ENCODE measurements around the gene HOXA7. TPM values are rescaled to one million over a fixed set of nuclear protein-coding genes. Genes with fewer than 3 reads are reported as not detected.

The HOXA7 gene
- total and polyA plus RNA-seq, 2 of the 8 experiments (the other 6 are each of a cell fraction or from before 2014, with no cell fraction given) = 0.03 TPM; not detected in 1

DNA sequence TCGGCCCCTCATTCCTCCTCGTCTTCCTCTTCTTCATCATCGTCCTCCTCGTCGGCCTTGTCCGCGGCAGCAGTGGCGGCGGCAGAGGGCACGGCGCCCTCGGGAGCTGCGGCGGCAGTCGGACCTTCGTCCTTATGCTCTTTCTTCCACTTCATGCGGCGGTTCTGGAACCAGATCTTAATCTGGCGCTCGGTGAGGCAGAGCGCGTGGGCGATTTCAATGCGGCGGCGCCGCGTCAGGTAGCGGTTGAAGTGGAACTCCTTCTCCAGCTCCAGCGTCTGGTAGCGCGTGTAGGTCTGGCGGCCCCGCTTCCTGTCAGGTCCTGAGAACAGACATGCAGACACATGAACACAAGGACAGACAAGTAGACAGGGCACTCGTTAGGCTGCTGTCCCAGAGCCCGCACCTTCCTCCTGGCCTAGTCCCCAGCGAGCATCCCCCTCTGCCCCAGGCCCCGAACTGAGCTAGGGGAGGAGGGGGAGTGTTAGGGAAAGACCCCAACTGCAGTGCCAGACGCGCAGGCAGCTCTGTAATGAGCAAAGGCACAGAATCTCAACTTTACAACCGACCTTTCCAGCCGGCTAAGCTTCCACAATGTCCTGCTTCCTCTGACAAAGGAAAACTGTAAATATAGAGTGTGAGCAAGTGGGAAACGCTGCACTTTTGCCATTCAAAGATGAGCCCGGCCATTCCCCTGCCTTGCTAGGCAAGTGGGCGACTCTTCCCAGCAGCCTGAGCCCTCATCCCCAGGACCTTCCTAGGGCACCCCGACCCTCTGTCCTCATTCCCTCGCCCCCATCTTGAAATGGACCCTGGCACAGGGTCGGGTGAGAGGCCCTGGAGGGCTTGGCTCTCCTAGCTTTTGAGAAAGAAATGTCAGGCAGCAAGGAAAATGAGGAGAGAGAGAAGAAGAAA lies 1.3 kb downstream of the HOXA7 start:
- Histone ChIP-seq H2AFZ (ENCODE audit: low read length) (no peak overlapping the region), H3K23me2 (ENCODE audit: low read depth, low read length) (peaks cover 2% of the 10 kb centered on the region; the same call in 1 of the 2 replicates)
- FAIRE-seq = no peak

More for the DNA sequence above, 1.3 kb downstream of the HOXA7 start:
- Histone ChIP-seq H3K4ac (replicated peaks; ENCODE audit: insufficient read length, low read depth, low read length) (no peak overlapping the region), H3K23ac (ENCODE audit: insufficient read length) (no peak overlapping the region), H3K79me2 (ENCODE audit: control insufficient read depth in 1 of 2, insufficient read depth in 2 of 2, low read length in 2 of 2) (no peaks in the 10 kb centered on the region), H3K9ac (replicated peaks in 1 of 4; ENCODE audit: extremely low read depth in 1 of 4, low read depth in 3 of 4, low read length in 3 of 4) (no peak overlapping the region), H3K18ac (ENCODE audit: extremely low read depth, low read length) (no peak overlapping the region), H2AK5ac (ENCODE audit: low read depth, low read length) (0 out of 2 replicates have a peak overlapping the region, but pooled peaks have one; percentile 82), H3K4me1 (replicated peaks in 1 of 4; ENCODE audit: control insufficient read depth in 3 of 4, insufficient read depth in 4 of 4, low read length in 3 of 4) (peaks cover 0 to 2% (median under 1%) of the 10 kb centered on the region in 4 experiments; a peak in 3 of 7 replicates), H2BK20ac (ENCODE audit: low read length) (no peak overlapping the region), H4K20me1 (replicated peaks in 1 of 2; ENCODE audit: control insufficient read depth in 1 of 2, insufficient read depth in 2 of 2, low read length in 2 of 2) (peaks cover 31 to 55% of the 10 kb centered on the region in 2 experiments), H3K27me3 (replicated peaks in 1 of 4; ENCODE audit: control insufficient read depth in 3 of 4, extremely low read depth in 1 of 4, insufficient read depth in 3 of 4, low read length in 3 of 4) (peaks cover 99 to 100% (median 100%) of the 10 kb centered on the region in 4 experiments), H4K8ac (ENCODE audit: extremely low read depth, insufficient read depth, low read length) (peak overlapping the region; percentile 7; the same call in 1 of the 2 replicates), H2BK120ac (replicated peaks; ENCODE audit: low read depth, low read length) (no peak overlapping the region), H2BK12ac (ENCODE audit: low read depth, low read length) (0 out of 2 replicates have a peak overlapping the region, but pooled peaks have one; percentile 60), H2BK5ac (ENCODE audit: low read depth, low read length) (no peak overlapping the region), H3K4me3 (ENCODE audit: extremely low read depth in 1 of 4, insufficient read depth in 2 of 4, low read depth in 3 of 4, low read length in 4 of 4) (no peak overlapping the region), H3K36me3 (ENCODE audit: control insufficient read depth in 2 of 4, insufficient read depth in 4 of 4, low read length in 3 of 4) (peaks cover 0 to 20% (median 0%) of the 10 kb centered on the region in 4 experiments; a peak in 1 of 8 replicates), H3K4me2 (ENCODE audit: insufficient read depth in 1 of 2, low read depth in 2 of 2, low read length in 2 of 2) (no peak overlapping the region; a peak in 1 of 4 replicates), H2BK15ac (ENCODE audit: low read length) (no peak overlapping the region), H4K91ac (replicated peaks; ENCODE audit: insufficient read length, low read length) (no peak overlapping the region), H3K79me1 (ENCODE audit: low read depth, low read length) (no peaks in the 10 kb centered on the region), H3K56ac (replicated peaks; ENCODE audit: insufficient read length, low read depth, low read length) (no peak overlapping the region), H3K9me3 (ENCODE audit: insufficient read depth in 2 of 2, low read depth in 1 of 2, low read length in 1 of 2) (peaks cover 0 to 10% of the 10 kb centered on the region in 2 experiments; a peak in 1 of 4 replicates), H3K14ac (ENCODE audit: insufficient read length) (no peak overlapping the region), H4K5ac (ENCODE audit: insufficient read length, low read depth, low read length) (no peak overlapping the region), H3K27ac (ENCODE audit: low read depth, low read length) (no peak overlapping the region)
- DNase-seq (ENCODE audit: low read depth in 1 of 2, low spot score in 2 of 2) = peak in 1 of 2 experiments; percentile 53
- TF ChIP-seq RBBP5 (IDR thresholded peaks at IDR 0.05; ENCODE audit: borderline replicate concordance, low read depth, low read length) (no peak), RNF2 (IDR thresholded peaks at IDR 0.05; ENCODE audit: borderline replicate concordance, low read depth, low read length, missing control alignments, poor library complexity, severe bottlenecking) (peak; percentile 76), BCL11A (IDR thresholded peaks at IDR 0.05; ENCODE audit: low read depth in 2 of 2, low read length in 2 of 2) (no peak), SUZ12 (IDR thresholded peaks at IDR 0.05; ENCODE audit: low read length) (peak; percentile 98), EZH2 (IDR thresholded peaks at IDR 0.05; ENCODE audit: low read depth, low read length, severe bottlenecking) (peak; percentile 99)
- ChIA-PET CTCF (ENCODE audit: partially characterized antibody) (interaction anchor here (0.7 to 4.2 kb wide), 7 partner anchors 9 to 472 kb away, joined by 3 to 33 read pairs (median 3); partner anchors contain the start of gene HOXA5), POLR2A (ENCODE audit: partially characterized antibody) (no interaction called here)
- 18% methylated on average over 39 of the region's 48 CpGs; no CpG with 5 or more reads in 1 of the 2 experiments for WGBS, 2 experiments (ENCODE audit: extremely low coverage in 1 of 2, insufficient coverage in 1 of 2, insufficient read length in 1 of 2, insufficient replicate concordance in 2 of 2, low coverage in 1 of 2, low lambda C conversion rate in 2 of 2, missing lambda C conversion rate in 1 of 2)

Measured in H1 (cell line).